Breast epithelium (tissue), 3 donors: Measurements from ENCODE around the gene FAM81A.

Experiments
- POLR2A ChIP-seq: fragments of 450-650 bp; IDR thresholded peaks from one replicate; pipeline ENCODE4 v1.6.1; 2016; ENCODE audit warnings: antibody characterized with exemption, mild to moderate bottlenecking, moderate library complexity
- POLR2AphosphoS5 ChIP-seq, 3 donors: sonication (generic); formaldehyde crosslinking; IDR thresholded peaks; one replicate each; pipeline ENCODE4 v1.6.1; 2017; ENCODE audit warnings: antibody characterized with exemption in 3 of 3
- TF ChIP-seq, protein P1 (sequence below), 3 donors: fragments of 450-650 bp; IDR thresholded peaks; one replicate each; pipeline ENCODE4 v1.5.1; 2016 to 2017; ENCODE audit warnings: antibody characterized with exemption in 3 of 3, mild to moderate bottlenecking in 3 of 3, moderate library complexity in 3 of 3

DNA sequence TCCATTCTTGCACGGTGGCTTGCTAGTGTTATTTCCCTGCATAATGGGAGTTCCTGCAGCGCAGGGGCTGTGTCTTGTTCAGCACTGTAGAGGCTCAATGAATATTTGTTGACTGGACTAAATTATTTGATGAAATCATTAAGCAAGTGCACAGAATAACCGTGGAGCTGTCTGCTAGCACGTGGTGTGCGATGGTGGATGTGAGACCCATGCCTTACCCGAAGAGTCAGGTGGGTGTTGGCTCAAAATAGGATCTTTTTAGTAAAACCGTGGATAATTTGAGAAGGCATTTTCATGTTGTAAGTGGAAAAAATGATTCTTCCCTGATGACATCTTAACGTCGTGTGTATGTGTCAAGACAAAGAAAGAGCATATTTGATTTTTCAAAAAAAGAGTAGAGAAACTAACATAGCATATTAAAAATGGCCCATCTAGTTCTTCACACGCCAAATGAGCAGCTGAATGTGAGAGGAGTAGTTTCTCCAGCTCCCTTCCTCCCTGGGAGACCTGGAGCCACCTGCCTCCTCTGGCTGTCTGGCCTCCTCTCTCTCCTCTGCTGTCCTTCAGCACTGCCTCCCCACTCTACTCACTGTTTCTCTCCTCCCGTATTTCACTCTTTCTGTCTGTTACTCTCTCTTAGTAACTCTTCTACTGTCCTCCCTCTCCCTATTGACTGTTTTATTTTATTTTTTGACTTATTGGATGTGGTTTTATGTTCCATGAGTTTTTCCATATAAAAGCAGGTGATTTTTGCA, 6.3 kb downstream of the FAM81A start:
- TF ChIP-seq, protein P1, sequence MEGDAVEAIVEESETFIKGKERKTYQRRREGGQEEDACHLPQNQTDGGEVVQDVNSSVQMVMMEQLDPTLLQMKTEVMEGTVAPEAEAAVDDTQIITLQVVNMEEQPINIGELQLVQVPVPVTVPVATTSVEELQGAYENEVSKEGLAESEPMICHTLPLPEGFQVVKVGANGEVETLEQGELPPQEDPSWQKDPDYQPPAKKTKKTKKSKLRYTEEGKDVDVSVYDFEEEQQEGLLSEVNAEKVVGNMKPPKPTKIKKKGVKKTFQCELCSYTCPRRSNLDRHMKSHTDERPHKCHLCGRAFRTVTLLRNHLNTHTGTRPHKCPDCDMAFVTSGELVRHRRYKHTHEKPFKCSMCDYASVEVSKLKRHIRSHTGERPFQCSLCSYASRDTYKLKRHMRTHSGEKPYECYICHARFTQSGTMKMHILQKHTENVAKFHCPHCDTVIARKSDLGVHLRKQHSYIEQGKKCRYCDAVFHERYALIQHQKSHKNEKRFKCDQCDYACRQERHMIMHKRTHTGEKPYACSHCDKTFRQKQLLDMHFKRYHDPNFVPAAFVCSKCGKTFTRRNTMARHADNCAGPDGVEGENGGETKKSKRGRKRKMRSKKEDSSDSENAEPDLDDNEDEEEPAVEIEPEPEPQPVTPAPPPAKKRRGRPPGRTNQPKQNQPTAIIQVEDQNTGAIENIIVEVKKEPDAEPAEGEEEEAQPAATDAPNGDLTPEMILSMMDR (IDR thresholded peaks at IDR 0.05), result no peak
- TF ChIP-seq POLR2A (no peak), POLR2AphosphoS5 (IDR thresholded peaks at IDR 0.05) (no peak)
